Stimulated activated CD4-positive, alpha-beta T cell treated with anti-CD3 and anti-CD28 coated beads, Interleukin-1b, Interleukin-23, amount 100 ng/mL, for 24 hours (primary cell): ENCODE data around the gene NRTN.
"Not testable (repeated sequence)": the region's sequence is repeated elsewhere in the genome, so short reads cannot be mapped to it uniquely, and the experiment has no call there.

Experiments used
- DNase-seq, 4 experiments: peaks; one replicate each; pipeline ENCODE4 v3.0.0-alpha.2; 2020; ENCODE audit warnings: low read depth in 4 of 4, low spot score in 1 of 4

The NRTN gene, protein sequence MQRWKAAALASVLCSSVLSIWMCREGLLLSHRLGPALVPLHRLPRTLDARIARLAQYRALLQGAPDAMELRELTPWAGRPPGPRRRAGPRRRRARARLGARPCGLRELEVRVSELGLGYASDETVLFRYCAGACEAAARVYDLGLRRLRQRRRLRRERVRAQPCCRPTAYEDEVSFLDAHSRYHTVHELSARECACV

DNA sequence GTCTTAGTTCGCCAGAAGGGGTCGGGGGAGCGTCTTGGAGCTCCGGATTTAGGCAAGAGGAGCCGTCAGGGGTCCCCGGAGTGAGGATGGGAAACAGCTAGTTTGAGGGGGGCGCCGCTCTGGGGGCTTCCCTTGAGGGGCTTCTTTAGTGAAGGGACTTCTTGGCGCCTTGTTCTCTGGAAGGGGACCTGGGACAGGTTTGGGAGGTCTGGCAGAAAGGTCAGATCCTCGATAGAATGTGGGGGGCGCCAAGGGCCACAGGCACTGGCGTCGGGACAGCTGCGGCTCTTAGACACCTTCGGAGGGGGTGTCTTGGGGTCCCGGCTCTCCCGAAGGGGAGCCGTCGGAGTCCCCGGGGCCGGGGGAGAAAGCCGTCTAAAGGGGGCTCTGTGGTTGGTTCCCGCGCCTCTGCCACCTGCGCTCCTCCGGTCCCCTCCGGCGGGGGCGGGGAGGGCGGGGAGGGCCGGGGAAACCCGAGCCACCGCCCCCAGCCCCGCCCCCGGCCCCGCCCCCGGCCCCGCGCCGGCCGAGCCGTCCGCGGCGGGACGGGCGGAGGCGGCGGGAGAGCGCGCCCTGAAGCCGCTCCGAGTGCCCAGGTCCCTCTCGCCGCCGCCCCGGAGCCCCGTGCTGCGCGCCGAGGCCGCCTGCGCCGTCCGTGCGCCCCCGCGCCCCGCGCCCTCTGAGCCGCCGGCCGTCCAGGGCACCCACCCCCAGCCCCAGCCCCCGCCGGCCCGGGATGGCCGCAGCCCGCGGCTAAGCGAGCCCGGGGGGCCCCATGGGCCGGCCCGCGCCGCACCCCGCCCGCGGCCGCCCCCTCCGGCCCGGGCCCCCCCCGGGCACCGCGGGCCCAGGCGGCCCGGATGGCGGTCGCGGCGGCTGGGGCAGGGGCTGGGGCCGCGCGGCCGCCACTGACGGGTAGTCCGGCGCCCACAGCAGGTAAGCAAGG is at the start of gene NRTN:
NRTN (plus strand) TSS at position 552 of the 946 bp plus-strand sequence. CDS start 19,099 bp downstream, outside the sequence.
- DNase-seq, result no peak

DNA sequence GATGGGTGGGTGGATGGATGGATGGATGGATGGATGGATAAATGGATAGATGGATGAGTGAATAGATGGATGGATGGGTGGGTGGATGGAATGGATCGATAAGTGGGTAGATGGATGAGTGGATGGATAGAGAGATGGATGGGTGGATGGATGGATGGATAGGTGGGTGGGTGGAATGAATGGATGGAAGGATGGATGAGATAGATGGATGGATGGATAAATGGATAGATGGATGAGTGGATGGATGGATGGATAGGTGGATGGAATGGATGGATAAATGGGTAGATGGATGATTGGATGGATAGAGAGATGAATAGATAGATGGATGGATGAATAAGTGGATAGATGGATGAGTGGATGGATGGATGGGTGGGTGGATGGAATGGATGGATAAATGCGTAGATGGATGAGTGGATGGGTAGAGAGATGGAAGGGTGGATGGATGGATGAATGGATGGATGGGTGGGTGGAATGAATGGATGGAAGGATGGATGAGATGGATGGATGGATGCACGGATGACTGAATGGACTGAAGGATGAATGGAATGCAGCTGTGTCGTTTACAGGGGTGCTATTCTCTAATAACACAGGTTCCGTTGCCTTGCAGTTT is 42.2 kb upstream of the NRTN start:
- DNase-seq, result no peak

DNA sequence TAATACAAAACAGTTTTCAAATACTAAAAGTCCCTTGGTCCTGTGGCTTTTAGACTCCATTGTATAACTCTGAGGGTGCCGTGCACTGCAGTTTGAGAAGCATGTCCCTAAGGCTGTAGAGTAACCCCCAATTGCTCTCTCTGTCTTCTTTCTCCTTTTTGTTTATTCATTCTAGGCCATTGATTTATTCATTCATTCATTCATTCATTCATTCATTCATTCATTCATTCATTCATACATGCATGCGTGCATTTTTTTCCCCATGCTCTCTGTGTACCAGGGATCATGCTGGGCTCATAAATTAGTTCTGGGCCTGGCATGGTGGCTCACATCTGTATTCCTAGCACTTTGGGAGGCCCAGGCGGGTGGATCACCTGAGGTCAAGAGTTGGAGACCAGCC is 39.6 kb upstream of the NRTN start:
- no peak for DNase-seq

DNA sequence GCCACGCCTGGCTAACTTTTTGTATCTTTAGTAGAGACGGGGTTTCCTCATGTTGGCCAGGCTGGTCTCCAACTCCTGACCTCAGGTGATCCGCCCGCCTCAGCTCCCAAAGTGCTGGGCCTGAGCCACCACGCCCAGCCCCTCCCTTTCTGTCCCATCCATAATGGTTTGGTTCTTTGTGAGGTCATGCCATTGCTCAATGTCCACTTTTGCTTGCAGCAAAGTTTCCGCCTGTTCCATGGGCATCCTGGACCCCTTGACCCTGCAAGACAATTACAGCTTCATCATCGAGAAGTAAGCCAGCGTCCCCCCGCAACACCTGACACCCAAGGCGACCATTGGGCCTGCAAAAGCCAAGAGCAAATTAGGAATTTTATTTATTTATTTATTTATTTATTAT is 36.9 kb upstream of the NRTN start:
- no peak for DNase-seq

DNA sequence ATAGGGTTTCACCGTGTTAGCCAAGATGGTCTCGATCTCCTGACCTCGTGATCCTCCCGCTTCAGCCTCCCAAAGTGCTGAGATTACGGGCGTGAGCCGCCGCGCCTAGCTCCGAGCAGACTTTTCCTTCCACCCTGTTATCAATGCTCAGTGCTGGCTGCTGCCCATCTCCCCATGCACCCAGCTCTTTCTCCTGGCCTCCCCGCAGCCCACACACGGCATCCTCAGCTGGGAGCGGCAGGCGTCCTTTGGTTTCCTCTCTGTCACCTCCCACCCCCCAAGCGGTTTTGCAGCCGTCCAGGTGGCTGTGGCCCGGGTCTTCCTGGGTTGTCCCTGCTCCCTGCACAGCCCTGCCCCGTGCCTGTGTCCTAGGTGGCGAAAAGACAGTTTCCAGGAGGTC is 32.5 kb upstream of the NRTN start:
- no peak for DNase-seq

DNA sequence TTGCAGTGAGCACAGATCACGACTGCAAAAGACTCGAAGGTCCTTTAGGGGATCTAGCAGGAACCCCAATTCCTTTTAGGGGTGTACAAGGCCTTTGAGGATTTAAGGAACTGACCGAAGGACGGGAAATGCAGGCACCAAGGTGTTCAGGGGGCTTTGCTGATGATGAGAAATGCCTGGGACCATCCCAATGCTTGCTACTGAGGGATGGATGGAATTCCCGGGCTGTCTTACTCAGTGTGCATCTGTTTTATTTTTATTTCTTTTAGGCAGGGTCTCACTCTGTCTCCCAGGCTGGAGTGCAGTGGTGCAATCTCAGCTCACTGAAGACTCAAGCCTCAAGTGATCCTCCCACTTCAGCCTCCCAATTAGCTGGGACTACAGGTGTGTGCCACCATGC is 31.6 kb upstream of the NRTN start:
- DNase-seq, result no peak

DNA sequence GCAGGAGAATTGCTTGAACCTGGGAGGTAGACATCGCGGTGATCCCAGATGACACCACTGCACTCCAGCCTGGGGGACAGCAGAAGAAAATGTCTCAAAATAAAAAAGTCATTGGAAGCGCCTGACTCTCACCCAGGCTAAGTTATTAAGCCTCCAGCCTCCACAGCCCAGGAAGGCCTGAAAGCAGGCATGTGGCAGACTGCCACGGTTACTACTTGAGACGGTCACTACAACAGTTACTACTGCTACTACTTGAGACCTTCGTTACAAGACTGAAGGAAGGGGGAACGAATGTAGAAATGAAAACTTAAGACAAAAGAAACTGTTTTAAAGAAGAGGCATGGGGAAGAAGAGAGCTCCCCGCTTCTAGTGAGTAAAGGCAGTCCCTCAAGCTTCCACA is 29.9 kb upstream of the NRTN start:
- DNase-seq, result no peak

DNA sequence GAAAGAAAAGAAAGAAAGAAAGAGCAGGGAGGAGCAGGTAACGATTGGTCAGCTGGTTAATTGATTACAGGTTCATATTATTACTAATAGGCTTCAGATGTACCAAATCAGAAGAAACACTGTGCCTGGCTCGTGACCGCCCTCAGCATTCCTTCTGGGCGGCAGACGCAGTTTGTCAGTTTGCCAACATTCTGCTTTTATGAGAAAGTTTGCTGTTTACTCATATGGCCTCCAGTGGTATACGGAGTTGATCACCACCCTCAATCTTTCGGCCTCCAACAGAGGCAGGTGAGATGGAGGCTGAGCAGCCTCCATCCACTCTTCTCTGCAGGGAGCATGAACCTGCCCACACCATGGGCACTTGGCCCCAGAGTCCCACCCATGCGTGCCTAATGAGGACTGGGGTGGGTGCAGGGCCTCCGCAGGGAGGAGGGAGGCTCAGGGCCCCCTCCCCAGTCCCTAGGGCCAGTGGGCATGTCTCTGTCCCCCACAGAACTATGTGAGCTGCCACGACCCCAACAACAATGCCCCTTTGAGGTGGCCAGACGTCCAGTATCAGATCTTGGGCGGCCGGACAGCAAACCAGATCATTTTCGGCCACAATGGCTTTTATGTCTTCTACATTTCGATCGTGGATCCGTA is 29.1 kb upstream of the NRTN start:
- no peak for DNase-seq

DNA sequence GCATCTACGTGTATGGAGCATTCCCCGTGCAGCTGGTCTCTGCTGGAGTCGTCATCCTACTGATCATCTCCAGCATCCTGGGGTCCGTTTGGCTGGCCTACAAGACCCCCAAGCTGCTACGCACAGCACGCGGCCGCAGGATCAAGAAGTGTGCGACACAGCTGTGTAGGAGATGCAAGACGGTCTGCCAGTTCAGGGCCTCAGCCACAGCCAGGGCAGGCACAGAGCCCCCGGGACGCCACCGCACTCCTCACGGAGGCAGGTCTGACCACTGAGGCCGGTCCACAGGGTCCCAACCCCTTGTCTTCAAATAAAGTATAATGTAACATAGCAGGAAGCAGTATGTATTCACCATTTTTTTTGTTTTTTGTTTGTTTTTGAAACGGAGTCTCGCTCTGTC is 26.5 kb upstream of the NRTN start:
- DNase-seq, result no peak

DNA sequence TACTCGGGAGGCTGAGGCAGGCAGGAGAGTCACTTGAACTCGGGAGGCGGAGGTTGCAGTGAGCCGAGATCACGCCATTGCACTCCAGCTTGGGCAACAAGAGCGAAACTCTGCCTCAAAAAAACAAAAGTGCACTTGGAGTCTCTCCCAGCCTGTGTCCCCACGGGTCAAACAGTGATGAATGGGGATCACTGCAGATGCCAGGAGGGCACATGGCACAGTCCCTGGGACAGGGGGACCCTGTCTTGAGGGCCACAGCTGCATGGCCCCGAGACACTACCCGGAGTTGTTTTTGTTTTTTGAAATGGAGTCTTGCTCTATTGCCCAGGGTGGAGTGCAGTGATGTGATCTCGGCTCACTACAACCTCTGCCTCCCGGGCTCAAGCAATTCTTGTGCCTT is 24.0 kb upstream of the NRTN start:
- not testable (repeated sequence) for DNase-seq

DNA sequence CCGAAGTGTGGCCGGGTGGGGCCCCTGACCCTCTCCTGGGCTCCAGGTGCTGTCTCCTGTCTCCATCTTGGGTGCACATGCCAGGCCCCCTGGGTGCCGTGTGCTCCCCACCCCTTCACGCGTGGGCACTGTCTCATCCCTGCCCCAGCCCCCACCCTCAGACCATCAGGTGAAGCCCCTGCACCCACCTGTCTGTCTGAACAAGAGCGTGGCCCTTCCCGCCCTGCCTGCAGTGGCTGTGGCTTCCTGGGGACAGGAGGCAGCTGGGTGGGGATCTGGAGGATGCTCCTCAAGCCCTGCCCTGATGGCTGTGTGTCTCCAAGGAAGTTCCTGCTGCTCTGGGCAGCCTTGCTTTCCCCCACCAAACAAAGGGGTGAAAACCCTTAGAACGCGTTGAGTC is 22.5 kb upstream of the NRTN start:
- no peak for DNase-seq

DNA sequence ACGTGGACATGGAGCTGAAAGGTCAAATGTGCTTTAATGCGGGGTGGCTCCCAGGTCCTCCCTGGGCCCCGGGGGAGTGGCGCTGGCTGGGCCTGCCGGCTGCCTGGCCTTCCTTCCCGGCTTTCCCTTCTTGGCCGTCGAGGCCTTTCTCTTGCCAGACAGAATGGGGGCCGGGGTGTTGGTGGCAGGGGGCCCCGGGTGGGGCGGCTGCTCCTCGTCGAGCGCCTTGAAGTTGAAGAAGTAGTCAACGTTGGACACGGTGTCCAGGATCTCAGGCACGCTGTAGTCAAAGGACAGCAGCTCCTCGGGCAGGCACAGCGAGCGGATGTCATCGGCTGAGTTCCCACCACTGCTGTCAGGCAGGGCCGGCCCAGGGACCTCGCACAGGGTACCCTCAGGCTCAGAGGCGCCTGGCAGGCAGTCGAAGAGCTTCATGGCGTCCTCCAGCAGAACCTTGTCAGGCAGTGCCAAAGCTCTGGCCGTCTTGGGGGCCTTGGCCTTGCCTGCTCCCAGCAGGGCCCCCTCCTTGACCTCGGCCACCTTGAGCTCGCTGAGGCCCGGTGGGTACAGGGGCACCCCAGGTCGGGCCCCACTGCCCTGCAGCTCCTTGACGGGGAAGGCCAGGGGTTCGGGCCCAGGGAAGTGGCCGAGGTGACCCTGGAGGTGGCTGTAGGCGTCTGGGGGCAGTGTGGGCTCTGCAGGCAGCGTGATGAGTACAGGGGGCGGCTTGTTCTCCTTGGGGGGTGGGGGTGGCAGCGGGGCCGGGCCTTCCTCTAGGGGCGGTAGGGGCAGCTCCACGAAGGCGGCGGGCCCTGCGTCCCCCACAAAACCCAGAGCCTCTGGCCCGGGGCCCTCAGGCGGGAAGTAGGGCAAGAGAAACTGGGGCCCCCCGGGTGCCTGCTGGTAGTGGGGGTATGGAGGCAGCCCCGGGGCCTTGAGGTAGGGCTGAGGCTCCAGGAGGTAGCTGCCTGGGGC is 21.6 kb upstream of the NRTN start:
- no peak for DNase-seq

DNA sequence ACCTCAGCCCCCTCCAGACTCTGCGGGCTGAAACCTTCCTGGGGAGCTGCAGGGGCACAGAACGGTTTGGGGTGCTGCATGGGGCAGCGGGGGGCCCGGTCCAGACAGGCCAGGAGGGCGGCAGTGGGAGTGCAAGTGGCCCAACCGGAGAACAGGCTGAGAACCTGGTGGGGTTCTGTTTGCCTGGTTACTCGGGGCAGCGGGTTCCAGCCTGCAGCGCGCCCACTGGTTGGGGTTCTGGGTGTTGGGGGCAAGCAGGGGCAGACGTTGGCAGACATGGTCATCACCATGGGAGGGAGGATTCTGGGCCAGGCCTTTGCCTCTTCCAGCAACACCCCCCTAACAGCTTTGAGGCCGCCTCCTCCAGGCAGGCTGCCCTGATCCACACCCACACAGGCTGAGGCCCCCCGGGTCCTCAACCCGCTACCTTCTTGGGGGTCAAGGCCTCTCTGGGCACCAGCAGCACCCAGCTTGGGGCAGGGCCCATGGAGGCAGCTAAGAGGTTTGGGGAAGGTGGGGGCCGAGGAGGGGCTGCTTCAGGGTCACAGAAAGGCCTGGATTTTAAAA is 20.2 kb upstream of the NRTN start, which contains the start of gene PRR22:
PRR22 (minus strand) TSS at position 166 of the 567 bp plus-strand sequence; CDS start at position 80, 86 bp downstream.
- DNase-seq, result no peak

DNA sequence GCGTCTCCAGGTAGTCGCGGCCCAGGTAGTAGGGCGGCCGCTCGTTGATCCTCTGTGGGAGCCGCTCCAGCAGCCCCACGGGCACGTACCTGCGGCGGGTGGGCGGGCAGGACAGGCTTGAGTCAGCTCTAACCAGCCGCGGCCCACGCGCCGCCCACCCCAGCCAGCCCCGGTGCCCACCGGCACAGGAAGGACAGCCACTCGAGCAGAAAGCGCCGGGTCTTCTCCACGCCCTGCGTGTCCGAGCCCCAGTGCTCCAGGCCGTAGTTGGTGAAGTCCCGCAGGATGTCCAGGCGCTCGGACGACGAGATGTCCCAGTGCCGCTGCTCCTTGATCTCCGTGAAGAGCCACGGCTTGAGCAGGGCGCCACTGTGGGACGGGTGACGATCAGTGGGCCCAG is 19.4 kb upstream of the NRTN start:
- DNase-seq, result no peak

DNA sequence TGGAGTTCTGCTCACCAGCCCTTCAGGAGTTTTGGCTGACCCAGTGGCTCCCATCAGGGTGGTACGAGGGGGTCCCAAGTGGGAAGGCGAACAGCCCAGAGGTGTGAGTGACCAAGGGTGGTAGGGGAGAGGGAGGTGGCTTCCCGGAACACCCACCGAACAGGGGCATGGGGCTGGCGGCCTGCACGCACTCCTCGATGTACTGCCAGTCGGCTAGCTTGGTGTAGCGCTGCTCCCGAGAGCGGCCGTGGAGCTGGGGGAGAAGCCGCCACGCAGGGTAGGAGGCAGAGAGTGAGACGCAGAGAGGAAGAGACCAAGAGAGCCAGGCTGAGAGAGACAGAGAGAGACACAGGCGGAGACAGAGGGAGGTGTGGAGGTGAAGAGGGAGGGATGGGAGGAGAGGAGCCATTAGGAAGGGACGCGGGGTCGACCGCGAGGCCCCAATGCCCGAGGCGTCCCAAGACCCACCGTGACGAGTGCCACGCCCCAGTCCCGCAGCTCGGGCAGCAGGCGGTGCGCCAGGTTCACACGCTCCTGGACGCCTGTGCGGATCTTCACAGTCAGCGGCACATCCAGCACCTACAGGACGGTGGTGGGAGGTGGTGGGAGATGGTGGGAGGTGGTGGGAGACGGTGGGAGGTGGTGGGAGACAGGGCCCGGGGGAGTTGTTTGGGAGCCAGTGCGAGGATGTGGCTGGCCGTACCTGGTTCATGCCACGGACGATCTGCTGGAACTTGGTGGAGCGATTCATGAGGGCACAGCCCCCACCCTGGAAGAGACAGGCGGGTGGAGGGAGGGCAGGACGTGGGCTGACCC is 18.1 kb upstream of the NRTN start:
- DNase-seq, result no peak

DNA sequence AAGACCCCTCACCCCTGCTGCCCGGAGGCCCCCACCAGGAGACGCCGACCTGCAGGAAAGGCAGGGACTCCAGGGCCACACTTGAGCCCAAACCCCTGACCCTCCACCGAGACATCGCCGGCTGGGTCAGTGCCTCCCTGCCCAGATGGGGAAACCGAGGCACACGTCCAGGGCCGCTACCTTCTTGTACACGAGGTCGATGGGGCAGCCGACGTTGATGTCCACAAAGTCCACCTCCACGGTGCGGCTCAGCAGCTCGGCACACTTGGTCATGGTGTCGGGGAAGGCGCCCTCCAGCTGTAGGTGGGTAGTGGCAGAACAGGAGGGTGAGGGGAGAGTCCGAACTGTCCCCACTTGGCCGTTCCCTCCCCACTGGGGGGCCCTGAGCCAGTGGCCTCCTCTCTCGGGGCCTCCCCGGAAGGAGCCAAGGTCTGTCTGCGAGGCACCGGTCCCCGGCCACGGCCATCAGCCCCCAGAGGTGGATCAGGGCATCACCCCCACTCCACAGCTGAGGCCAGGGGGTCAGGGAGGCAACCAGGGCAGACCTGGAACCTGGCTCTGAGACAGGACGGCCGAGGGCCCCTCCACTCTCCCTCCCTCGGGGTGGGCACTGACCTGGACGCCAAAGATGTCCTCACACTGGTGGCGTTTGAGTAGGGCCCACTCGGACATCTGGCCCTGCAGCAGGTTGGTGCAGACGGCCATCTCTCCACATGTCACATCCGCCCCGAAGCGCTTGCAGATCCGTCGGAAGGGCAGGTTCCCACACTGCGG is 17.3 kb upstream of the NRTN start:
- no peak for DNase-seq

DNA sequence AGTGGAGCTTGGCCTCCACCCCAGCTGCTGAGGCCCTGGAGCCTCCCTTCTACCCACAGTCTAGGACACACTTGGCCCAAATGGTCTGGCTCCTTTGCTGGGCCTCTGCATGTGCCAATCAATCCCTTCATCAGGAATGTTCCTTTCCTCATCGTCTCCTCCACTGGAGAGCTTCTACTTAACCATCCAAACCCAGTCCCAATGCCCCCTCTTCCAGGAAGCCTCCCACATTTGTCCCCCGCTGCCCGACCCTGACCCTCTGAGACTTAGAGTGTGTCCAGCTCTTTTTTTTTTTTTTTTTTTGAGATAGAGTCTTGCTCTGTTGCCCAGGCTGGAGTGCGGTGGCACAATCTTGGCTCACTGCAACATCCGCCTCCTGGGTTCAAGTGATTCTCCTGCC is 16.4 kb upstream of the NRTN start:
- DNase-seq, result no peak

DNA sequence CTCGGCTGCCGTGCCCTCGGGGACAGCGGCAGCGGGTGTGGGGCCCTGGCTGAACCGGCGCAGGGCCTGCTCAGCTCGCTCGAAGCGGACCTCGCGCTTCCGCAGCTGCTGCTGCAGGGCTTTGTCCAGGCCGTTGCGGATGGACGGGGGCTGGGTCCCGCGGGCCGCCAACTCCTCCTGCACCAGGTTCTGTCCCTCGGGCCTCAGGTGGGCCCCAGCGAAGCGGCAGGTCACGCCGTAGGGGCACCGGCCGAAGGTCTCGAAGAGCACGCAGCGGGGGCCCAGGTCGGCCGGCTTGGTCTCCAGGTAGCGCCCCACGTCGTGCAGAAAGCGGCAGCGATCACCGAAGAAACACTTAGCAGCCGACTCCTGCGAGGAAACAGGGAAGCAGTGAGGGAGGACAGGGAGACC is 15.5 kb upstream of the NRTN start:
- no peak for DNase-seq
